ENCODE measurements around the gene TUT4.

- TF ChIP-seq POLR2A (IDR thresholded peaks at IDR 0.05) (no peak), CTCF (IDR thresholded peaks at IDR 0.05) (no peak)
Observed at GRCh38 chr1:52601519-52601918, 48.6 kb upstream of the TUT4 start.

All from suprapubic skin (tissue), 3 donors.